ENCODE measurements around the gene CCDC167. TPM values are rescaled to one million over a fixed set of nuclear protein-coding genes. Genes with fewer than 3 reads are reported as not detected.

CCDC167 gene
- total and polyA plus RNA-seq, 2 donors (not counting 1 experiment from before 2014, with no cell fraction given): 11.1 to 60.1 TPM

- CTCF ChIA-PET: no interaction called here
- Histone ChIP-seq H3K36me3 (replicated peaks in 1 of 2; ENCODE audit: control extremely low read depth in 1 of 2, control insufficient read depth in 1 of 2, extremely low read depth in 1 of 2, insufficient read depth in 2 of 2, low read length in 1 of 2) (peaks cover 5 to 90% of the 10 kb centered on the region in 2 experiments), H3K4me3 (ENCODE audit: control extremely low read depth in 1 of 5, extremely low read depth in 1 of 5, insufficient read depth in 1 of 5, low read depth in 2 of 5, low read length in 4 of 5) (no peak overlapping the region), H3K79me2 (ENCODE audit: control insufficient read depth, insufficient read depth, low read length) (peaks cover 14% of the 10 kb centered on the region), H2AFZ (ENCODE audit: insufficient read depth, low read depth, low read length, poor library complexity, severe bottlenecking) (no peak overlapping the region), H4K20me1 (ENCODE audit: control insufficient read depth, insufficient read depth, low read length, poor library complexity, severe bottlenecking) (peaks cover 17% of the 10 kb centered on the region), H3K27ac (ENCODE audit: low read length in 2 of 2) (no peak overlapping the region), H3K9ac (ENCODE audit: low read length) (no peak overlapping the region), H3K27me3 (replicated peaks in 1 of 4; ENCODE audit: control extremely low read depth in 1 of 4, control insufficient read depth in 3 of 4, insufficient read depth in 4 of 4, low read length in 3 of 4) (no peaks in the 10 kb centered on the region), H3K4me2 (replicated peaks; ENCODE audit: low read depth, low read length, poor library complexity, severe bottlenecking) (no peak overlapping the region), H3K4me1 (ENCODE audit: control insufficient read depth in 2 of 2, insufficient read depth in 2 of 2, low read length in 2 of 2) (no peaks in the 10 kb centered on the region), H3K9me3 (ENCODE audit: control extremely low read depth in 1 of 3, control insufficient read depth in 2 of 3, insufficient read depth in 1 of 3, low read length in 2 of 3) (no peaks in the 10 kb centered on the region)
- TF ChIP-seq EZH2 (IDR thresholded peaks at IDR 0.05; ENCODE audit: borderline replicate concordance, insufficient read depth, low read depth, low read length, poor library complexity, severe bottlenecking): no peak
- no peak for TF ChIP-seq CTCF (IDR thresholded peaks at IDR 0.05)
- Mint-ChIP-seq H3K4me3 (no peak overlapping the region), H3K27me3 (no peaks in the 10 kb centered on the region), H3K4me1 (no peaks in the 10 kb centered on the region), H3K27ac (no peak overlapping the region), H3K9me3 (ENCODE audit: insufficient read depth) (no peaks in the 10 kb centered on the region)
- DNase-seq (no peak), ATAC-seq (ENCODE audit: low read depth) (no peak)
- intact Hi-C loops (cut with micrococcal nuclease): no loop called here
- WGBS (ENCODE audit: insufficient coverage): 95% methylated on average over 6 of the region's 8 CpGs
- POLR2A ChIA-PET: no interaction called here
These were observed 45.1 kb downstream of the CCDC167 start for GRCh38 chr6:37454420-37455140.

GRCh38 chr6:37452522-37452921 is 47.2 kb downstream of the CCDC167 start:
- Histone ChIP-seq H3K27me3 (replicated peaks in 1 of 4; ENCODE audit: control extremely low read depth in 1 of 4, control insufficient read depth in 3 of 4, insufficient read depth in 4 of 4, low read length in 3 of 4) (no peaks in the 10 kb centered on the region), H3K4me2 (replicated peaks; ENCODE audit: low read depth, low read length, poor library complexity, severe bottlenecking) (no peak overlapping the region), H3K79me2 (ENCODE audit: control insufficient read depth, insufficient read depth, low read length) (peaks cover 14% of the 10 kb centered on the region), H3K4me3 (ENCODE audit: control extremely low read depth in 1 of 5, extremely low read depth in 1 of 5, insufficient read depth in 1 of 5, low read depth in 2 of 5, low read length in 4 of 5) (no peak overlapping the region), H3K9ac (ENCODE audit: low read length) (no peak overlapping the region), H3K4me1 (ENCODE audit: control insufficient read depth in 2 of 2, insufficient read depth in 2 of 2, low read length in 2 of 2) (no peaks in the 10 kb centered on the region), H3K36me3 (replicated peaks in 1 of 2; ENCODE audit: control extremely low read depth in 1 of 2, control insufficient read depth in 1 of 2, extremely low read depth in 1 of 2, insufficient read depth in 2 of 2, low read length in 1 of 2) (peaks cover 8 to 89% of the 10 kb centered on the region in 2 experiments), H3K9me3 (ENCODE audit: control extremely low read depth in 1 of 3, control insufficient read depth in 2 of 3, insufficient read depth in 1 of 3, low read length in 2 of 3) (no peaks in the 10 kb centered on the region), H3K27ac (ENCODE audit: low read length in 2 of 2) (no peak overlapping the region), H2AFZ (ENCODE audit: insufficient read depth, low read depth, low read length, poor library complexity, severe bottlenecking) (no peak overlapping the region), H4K20me1 (ENCODE audit: control insufficient read depth, insufficient read depth, low read length, poor library complexity, severe bottlenecking) (peaks cover 17% of the 10 kb centered on the region)
- no peaks in the 10 kb centered on the region for H3K4me1 Mint-ChIP-seq
- ChIA-PET CTCF (no interaction called here), POLR2A (no interaction called here)
- H3K9me3 Mint-ChIP-seq (ENCODE audit: insufficient read depth): no peaks in the 10 kb centered on the region
- ATAC-seq (ENCODE audit: low read depth) (no peak), DNase-seq (no peak)
- H3K4me3 Mint-ChIP-seq: no peak overlapping the region
- TF ChIP-seq EZH2 (IDR thresholded peaks at IDR 0.05; ENCODE audit: borderline replicate concordance, insufficient read depth, low read depth, low read length, poor library complexity, severe bottlenecking): no peak
- no peak for TF ChIP-seq CTCF (IDR thresholded peaks at IDR 0.05)
- intact Hi-C loops (cut with micrococcal nuclease): no loop called here
- no peak overlapping the region for H3K27ac Mint-ChIP-seq
- H3K27me3 Mint-ChIP-seq: no peaks in the 10 kb centered on the region
- WGBS (ENCODE audit: insufficient coverage): 96% methylated on average over 3 of the region's 3 CpGs

All from B cell (primary cell).